ENCODE data around the gene CRISPLD2.

Gene CRISPLD2

DNA sequence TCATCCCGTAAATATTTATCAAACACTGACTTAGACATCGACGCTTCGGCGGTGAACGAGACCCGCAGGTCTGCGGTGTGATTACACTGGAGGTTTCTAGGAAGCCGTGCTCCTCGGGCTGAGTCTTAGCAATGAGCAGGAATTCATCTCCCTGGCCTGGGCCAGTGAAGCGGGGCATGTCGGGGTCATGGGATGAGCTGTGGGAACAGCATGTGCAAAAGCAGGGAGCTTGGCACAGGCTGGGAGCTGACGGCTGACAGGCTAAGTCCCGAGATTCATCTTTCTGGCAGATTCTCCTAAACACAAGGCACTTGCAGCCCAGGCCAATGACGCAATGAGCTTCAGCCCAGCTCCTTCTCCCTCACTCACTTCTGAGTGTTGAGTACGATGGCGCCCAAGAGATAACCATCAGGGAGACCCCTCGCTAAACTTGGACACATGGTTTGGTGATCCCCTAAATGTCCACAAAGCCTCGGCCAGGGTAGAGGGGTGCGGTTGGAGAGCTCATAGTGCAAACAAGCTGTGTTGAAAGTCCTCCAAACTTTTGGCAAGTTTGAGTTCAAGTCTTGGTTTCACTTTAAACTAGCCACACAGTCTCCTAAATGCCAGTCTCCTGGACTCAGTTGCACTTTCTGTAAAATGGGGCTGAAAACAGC, 12.8 kb downstream of the CRISPLD2 start:
- TF ChIP-seq, protein P1, sequence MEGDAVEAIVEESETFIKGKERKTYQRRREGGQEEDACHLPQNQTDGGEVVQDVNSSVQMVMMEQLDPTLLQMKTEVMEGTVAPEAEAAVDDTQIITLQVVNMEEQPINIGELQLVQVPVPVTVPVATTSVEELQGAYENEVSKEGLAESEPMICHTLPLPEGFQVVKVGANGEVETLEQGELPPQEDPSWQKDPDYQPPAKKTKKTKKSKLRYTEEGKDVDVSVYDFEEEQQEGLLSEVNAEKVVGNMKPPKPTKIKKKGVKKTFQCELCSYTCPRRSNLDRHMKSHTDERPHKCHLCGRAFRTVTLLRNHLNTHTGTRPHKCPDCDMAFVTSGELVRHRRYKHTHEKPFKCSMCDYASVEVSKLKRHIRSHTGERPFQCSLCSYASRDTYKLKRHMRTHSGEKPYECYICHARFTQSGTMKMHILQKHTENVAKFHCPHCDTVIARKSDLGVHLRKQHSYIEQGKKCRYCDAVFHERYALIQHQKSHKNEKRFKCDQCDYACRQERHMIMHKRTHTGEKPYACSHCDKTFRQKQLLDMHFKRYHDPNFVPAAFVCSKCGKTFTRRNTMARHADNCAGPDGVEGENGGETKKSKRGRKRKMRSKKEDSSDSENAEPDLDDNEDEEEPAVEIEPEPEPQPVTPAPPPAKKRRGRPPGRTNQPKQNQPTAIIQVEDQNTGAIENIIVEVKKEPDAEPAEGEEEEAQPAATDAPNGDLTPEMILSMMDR (conservative IDR thresholded peaks at IDR 0.05; ENCODE audit: low read length) = no peak

DNA sequence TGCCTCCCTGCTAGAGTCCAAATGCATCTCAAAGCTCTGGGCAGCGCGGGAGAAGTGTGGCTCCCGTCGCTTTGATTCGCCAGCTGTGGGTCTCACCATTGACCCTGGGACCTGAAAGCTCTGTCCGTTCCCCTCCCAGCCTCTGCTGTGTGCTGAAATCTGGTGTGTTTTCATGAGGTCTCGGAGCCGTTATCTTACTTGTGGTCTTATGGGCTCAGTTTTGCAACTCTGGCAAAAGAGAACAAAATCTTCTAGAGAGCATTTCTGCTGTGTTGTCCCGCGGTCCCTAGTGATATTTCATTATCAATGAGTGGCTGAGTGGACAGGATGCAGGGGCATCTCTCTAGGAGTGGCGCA, 13.3 kb downstream of the CRISPLD2 start:
- TF ChIP-seq, protein P1 (conservative IDR thresholded peaks at IDR 0.05; ENCODE audit: low read length) = no peak
- no peak for DNase-seq (ENCODE audit: low read depth)
- H3K4me3 ChIP-seq (ENCODE audit: low read length) = peak overlapping the region; percentile 52

More for the DNA sequence above, 12.8 kb downstream of the CRISPLD2 start:
- DNase-seq (ENCODE audit: low read depth) = peak; percentile 100
- H3K4me3 ChIP-seq (ENCODE audit: low read length) = peak overlapping the region; percentile 52

DNA sequence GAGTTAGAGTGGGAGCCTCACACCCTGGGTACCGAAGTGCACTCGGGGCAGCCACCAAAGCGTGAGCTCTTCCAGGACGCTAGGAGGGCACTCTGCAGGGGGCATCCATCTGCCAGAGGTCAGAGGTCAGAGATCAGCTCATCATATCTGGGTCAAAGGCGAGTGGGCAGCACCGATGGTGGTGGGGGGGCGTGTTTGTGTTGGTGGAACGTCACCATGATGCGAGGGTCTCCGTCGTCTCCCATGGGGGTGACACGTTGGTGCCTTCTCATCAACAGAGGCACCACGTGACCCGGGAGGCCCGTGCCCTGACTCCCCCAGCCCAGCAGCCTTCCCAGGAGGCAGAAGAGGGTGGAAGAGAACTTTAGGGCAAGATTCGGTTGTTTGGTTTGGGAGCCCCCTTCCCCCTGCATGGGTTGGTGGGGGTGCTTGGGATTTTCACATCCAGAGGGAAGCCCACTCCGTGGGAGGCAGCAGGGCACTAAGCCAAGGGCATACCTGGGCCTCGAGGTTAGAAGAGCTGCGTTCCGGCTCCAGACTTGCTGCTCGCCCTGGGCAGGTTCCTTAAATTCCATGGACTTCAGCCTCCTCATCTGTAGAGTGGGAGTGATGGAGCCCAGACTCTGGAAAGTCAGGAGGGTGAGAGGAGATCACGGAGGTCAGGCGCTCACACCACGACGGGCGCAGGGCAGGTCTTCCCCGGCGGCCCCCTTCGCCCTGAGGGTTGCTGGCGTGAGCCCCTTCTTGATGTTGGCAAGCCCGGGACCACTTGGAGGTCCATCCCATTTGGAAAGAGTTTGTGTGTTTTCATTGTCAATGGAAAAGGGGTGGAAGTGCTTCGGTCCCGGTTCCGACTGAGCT, 14.0 kb downstream of the CRISPLD2 start:
- no peak for DNase-seq (ENCODE audit: low read depth)
- TF ChIP-seq, protein P1 (conservative IDR thresholded peaks at IDR 0.05; ENCODE audit: low read length) = no peak
- H3K4me3 ChIP-seq (ENCODE audit: low read length) = no peak overlapping the region

DNA sequence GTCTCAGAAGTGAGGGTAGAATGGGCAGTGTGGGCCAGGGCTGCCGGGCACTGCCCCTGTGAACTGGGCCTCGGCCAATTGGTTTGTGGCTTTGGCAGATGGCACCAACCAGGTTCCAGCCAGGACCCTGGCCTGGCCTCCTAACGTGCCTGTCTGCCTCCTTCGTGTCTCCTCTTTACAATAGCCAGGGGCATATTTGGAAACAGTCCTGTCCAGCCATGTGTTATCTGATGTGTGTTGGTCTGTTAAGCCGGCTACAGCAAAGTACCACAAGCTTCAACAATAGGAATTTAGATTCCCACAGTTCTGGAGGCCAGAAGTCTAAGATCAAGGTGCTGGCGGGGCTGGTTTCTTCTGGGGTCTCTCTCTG, 14.6 kb downstream of the CRISPLD2 start:
- H3K4me3 ChIP-seq (ENCODE audit: low read length) = no peak overlapping the region
- DNase-seq (ENCODE audit: low read depth) = peak; percentile 72
- TF ChIP-seq, protein P1 (conservative IDR thresholded peaks at IDR 0.05; ENCODE audit: low read length) = no peak

DNA sequence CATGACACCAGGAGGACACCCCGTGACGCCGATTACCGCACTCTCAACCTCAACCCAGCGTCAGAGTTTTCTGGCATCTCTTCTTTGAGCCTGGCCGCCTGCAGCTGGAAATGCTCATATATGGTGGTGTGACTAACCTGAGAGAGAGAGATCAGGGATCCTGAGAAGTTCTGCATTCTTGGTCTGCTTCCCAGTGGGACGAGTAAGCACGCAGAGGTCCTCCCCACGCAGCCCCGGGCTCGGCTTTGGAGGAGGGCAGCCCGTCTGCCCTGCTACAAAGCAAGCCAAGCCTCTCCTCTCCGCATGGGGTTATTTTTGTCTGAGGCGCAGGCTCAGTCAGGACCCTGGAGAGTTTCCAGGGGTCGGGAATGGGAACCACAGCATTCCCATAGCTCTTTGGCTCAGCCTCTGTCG, 16.5 kb downstream of the CRISPLD2 start:
- peak; percentile 100 for DNase-seq (ENCODE audit: low read depth)
- TF ChIP-seq, protein P1 (conservative IDR thresholded peaks at IDR 0.05; ENCODE audit: low read length) = no peak
- H3K4me3 ChIP-seq (ENCODE audit: low read length) = no peak overlapping the region

DNA sequence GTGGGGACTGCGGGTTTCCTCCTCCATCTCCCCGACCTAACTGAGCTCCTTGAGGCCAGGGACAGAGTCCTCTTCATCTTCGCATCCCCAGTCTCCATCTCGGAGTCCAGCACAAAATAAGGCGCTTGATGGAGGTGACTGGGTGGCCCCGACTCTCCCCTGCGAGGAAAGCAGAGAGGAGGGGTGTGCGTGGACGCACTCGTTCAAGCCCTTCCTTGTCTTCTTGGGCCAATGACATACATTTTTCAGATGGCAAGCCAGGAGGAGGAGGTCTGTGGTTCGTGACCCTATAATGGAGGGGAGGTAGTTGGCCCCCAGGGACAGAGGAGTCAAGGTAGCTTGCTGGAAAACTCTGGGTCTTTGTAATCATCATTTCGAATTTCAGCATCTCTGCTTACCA, 17.2 kb downstream of the CRISPLD2 start:
- DNase-seq (ENCODE audit: low read depth) = no peak
- no peak overlapping the region for H3K4me3 ChIP-seq (ENCODE audit: low read length)
- TF ChIP-seq, protein P1 (conservative IDR thresholded peaks at IDR 0.05; ENCODE audit: low read length) = no peak
